ENCODE results near the gene MDM1.

- TF ChIP-seq, protein P1, sequence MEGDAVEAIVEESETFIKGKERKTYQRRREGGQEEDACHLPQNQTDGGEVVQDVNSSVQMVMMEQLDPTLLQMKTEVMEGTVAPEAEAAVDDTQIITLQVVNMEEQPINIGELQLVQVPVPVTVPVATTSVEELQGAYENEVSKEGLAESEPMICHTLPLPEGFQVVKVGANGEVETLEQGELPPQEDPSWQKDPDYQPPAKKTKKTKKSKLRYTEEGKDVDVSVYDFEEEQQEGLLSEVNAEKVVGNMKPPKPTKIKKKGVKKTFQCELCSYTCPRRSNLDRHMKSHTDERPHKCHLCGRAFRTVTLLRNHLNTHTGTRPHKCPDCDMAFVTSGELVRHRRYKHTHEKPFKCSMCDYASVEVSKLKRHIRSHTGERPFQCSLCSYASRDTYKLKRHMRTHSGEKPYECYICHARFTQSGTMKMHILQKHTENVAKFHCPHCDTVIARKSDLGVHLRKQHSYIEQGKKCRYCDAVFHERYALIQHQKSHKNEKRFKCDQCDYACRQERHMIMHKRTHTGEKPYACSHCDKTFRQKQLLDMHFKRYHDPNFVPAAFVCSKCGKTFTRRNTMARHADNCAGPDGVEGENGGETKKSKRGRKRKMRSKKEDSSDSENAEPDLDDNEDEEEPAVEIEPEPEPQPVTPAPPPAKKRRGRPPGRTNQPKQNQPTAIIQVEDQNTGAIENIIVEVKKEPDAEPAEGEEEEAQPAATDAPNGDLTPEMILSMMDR (IDR thresholded peaks at IDR 0.05), result no peak
- no peak for TF ChIP-seq POLR2A (IDR thresholded peaks at IDR 0.05)
These were observed 19.9 kb upstream of the MDM1 start for GRCh38 chr12:68352067-68352466.
